ENCODE data around the gene TBC1D9. TPM values are rescaled to one million over a fixed set of nuclear protein-coding genes. Genes with fewer than 3 reads are reported as not detected.
"Not testable (repeated sequence)": the region's sequence is repeated elsewhere in the genome, so short reads cannot be mapped to it uniquely, and the experiment has no call there.

Gene TBC1D9
- total RNA-seq, 1 donor from 2014 or later: 22.1 TPM

DNA sequence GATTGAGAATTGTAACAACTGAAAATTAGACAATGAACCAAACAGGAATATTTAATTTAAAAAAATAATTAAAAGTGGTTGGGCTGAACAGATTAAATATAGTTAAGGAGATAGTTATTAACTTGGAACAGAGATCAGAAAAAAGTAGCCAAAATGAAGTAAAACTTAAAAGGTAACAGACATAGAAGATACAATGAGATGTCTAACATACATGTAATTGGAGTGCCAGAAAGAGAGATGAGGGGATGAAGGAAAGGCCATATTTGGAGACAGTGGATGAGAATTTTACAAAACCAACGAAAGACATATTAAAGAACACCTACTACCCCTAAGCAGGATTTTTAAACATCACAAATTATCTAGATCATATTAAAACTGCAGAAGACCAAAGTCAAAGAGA lies 8.0 kb downstream of the TBC1D9 start:
- no peak overlapping the region for H3K27ac ChIP-seq
- no peaks in the 10 kb centered on the region for H3K4me1 ChIP-seq
- no peaks in the 10 kb centered on the region for H3K27me3 ChIP-seq
- no peak for DNase-seq (ENCODE audit: extremely low spot score in 2 of 2)
- no peaks in the 10 kb centered on the region for H3K36me3 ChIP-seq
- no peaks in the 10 kb centered on the region for H3K9me3 ChIP-seq
- intact Hi-C loops (cut with DNase I): no loop called here
- no peak overlapping the region for H3K4me3 ChIP-seq
- TF ChIP-seq POLR2A (IDR thresholded peaks at IDR 0.05): no peak
- TF ChIP-seq, protein P1, sequence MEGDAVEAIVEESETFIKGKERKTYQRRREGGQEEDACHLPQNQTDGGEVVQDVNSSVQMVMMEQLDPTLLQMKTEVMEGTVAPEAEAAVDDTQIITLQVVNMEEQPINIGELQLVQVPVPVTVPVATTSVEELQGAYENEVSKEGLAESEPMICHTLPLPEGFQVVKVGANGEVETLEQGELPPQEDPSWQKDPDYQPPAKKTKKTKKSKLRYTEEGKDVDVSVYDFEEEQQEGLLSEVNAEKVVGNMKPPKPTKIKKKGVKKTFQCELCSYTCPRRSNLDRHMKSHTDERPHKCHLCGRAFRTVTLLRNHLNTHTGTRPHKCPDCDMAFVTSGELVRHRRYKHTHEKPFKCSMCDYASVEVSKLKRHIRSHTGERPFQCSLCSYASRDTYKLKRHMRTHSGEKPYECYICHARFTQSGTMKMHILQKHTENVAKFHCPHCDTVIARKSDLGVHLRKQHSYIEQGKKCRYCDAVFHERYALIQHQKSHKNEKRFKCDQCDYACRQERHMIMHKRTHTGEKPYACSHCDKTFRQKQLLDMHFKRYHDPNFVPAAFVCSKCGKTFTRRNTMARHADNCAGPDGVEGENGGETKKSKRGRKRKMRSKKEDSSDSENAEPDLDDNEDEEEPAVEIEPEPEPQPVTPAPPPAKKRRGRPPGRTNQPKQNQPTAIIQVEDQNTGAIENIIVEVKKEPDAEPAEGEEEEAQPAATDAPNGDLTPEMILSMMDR (IDR thresholded peaks at IDR 0.05): no peak
- no peak for TF ChIP-seq POLR2AphosphoS5 (IDR thresholded peaks at IDR 0.05; ENCODE audit: insufficient read depth in 1 of 2, low read depth in 1 of 2)

GRCh38 chr4:140746546-140746945 lies 9.6 kb downstream of the TBC1D9 start:
- H3K4me1 ChIP-seq; H3K27ac ChIP-seq; H3K36me3 ChIP-seq; intact Hi-C loops (cut with DNase I); H3K4me3 ChIP-seq; H3K9me3 ChIP-seq; H3K27me3 ChIP-seq; DNase-seq (ENCODE audit: extremely low spot score in 2 of 2): not testable (repeated sequence)

- H3K27ac ChIP-seq: no peak overlapping the region
- intact Hi-C loops (cut with DNase I): no loop called here
These were observed 11.8 kb downstream of the TBC1D9 start for GRCh38 chr4:140744421-140744820.

GRCh38 chr4:140743194-140743931 lies 12.8 kb downstream of the TBC1D9 start:
- intact Hi-C loops (cut with DNase I): no loop called here
- Histone ChIP-seq H3K27ac (no peak overlapping the region), H3K4me1 (peaks cover 7% of the 10 kb centered on the region), H3K9me3 (no peaks in the 10 kb centered on the region), H3K27me3 (no peaks in the 10 kb centered on the region), H3K4me3 (no peak overlapping the region), H3K36me3 (no peaks in the 10 kb centered on the region)
- no peak for DNase-seq (ENCODE audit: extremely low spot score in 2 of 2)
- TF ChIP-seq, protein P1 (IDR thresholded peaks at IDR 0.05): no peak
- TF ChIP-seq POLR2AphosphoS5 (IDR thresholded peaks at IDR 0.05; ENCODE audit: insufficient read depth in 1 of 2, low read depth in 1 of 2) (no peak), POLR2A (IDR thresholded peaks at IDR 0.05) (no peak)

More at GRCh38 chr4:140744421-140744820, 11.8 kb downstream of the TBC1D9 start:
- TF ChIP-seq, protein P1 (IDR thresholded peaks at IDR 0.05): no peak
- no peak for TF ChIP-seq POLR2AphosphoS5 (IDR thresholded peaks at IDR 0.05; ENCODE audit: insufficient read depth in 1 of 2, low read depth in 1 of 2)
- no peak for TF ChIP-seq POLR2A (IDR thresholded peaks at IDR 0.05)
- Histone ChIP-seq H3K9me3 (no peaks in the 10 kb centered on the region), H3K4me1 (peaks cover 7% of the 10 kb centered on the region), H3K27me3 (no peaks in the 10 kb centered on the region), H3K36me3 (no peaks in the 10 kb centered on the region), H3K4me3 (no peak overlapping the region)
- DNase-seq (ENCODE audit: extremely low spot score in 2 of 2): no peak

DNA sequence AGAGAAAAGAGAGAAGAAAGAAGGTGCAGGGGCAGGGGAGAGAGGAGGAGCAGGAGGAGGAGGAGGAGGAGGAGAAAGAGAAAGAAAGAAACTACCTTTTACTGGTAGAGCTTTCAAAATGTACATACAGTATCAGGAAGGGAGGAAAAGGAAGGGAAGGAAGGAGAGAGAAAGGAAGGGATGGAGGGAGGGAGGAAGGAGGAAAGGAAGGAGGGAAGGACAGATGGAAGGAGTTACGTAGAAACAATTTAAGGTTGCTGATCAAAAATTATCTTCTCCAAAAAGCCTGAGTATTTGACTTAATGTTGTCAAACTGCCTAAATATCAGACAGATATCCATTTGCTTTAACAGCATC lies 13.4 kb downstream of the TBC1D9 start:
- intact Hi-C loops (cut with DNase I): no loop called here
- H3K4me1 ChIP-seq: peaks cover 7% of the 10 kb centered on the region
- H3K27ac ChIP-seq: no peak overlapping the region
- TF ChIP-seq, protein P1 (IDR thresholded peaks at IDR 0.05): no peak
- TF ChIP-seq POLR2AphosphoS5 (IDR thresholded peaks at IDR 0.05; ENCODE audit: insufficient read depth in 1 of 2, low read depth in 1 of 2): no peak
- no peak for TF ChIP-seq POLR2A (IDR thresholded peaks at IDR 0.05)
- H3K4me3 ChIP-seq: no peak overlapping the region
- H3K9me3 ChIP-seq: no peaks in the 10 kb centered on the region
- H3K36me3 ChIP-seq: no peaks in the 10 kb centered on the region
- DNase-seq (ENCODE audit: extremely low spot score in 2 of 2): no peak
- H3K27me3 ChIP-seq: no peaks in the 10 kb centered on the region
